Measurements from ENCODE around the gene MBD4. TPM values are rescaled to one million over a fixed set of nuclear protein-coding genes. Genes with fewer than 3 reads are reported as not detected.
A peak's percentile ranks its signal among the peaks of the same experiment; 100 is the strongest.

MBD4 gene
- total RNA-seq, 8 experiments from 2014 or later = 18.0 to 39.8 (median 25.4) TPM

- WGBS, 10 experiments = 50 to 100% (median 80%) methylated on average over 1 to 3 of the region's 4 CpGs; no CpG with 5 or more reads in 4 of the 10 experiments
- ATAC-seq (replicated peaks in 6 of 8) = no peak
- peaks cover 5 to 13% of the 10 kb centered on the region in 2 donors for H3K4me1 ChIP-seq (replicated peaks in 1 of 2)
- H3K27ac ChIP-seq = no peak overlapping the region
- in situ Hi-C loops (cut with MboI; ENCODE audit: low pct_unique_long_range_greater_than_20kb in 2 of 9, low sequenced_read_pairs in 9 of 9, unreplicated experiment in 9 of 9) = no loop called here
- H3K4me3 ChIP-seq = no peak overlapping the region
Observed at GRCh38 chr3:129424185-129424841, 15.4 kb downstream of the MBD4 start.

GRCh38 chr3:129422897-129423296, 16.9 kb downstream of the MBD4 start:
- in situ Hi-C loops (cut with MboI; ENCODE audit: low pct_unique_long_range_greater_than_20kb in 2 of 9, low sequenced_read_pairs in 9 of 9, unreplicated experiment in 9 of 9) = no loop called here
- Histone ChIP-seq H3K4me1 (replicated peaks in 1 of 2) (peaks cover 4 to 7% of the 10 kb centered on the region in 2 donors), H3K27ac (no peak overlapping the region), H3K4me3 (no peak overlapping the region)
- WGBS, 10 experiments = 33 to 100% (median 89%) methylated on average over 1 of the region's 1 CpG; no CpG with 5 or more reads in 5 of the 10 experiments
- ATAC-seq (replicated peaks in 6 of 8) = no peak

- 0 to 95% (median 61%) methylated on average over 1 to 5 of the region's 6 CpGs for WGBS, 10 experiments
- Histone ChIP-seq H3K4me1 (replicated peaks in 1 of 2) (peaks cover 0 to 4% of the 10 kb centered on the region in 2 donors), H3K27ac (no peak overlapping the region), H3K4me3 (no peak overlapping the region)
- no peak for ATAC-seq (replicated peaks in 6 of 8)
- in situ Hi-C loops (cut with MboI; ENCODE audit: low pct_unique_long_range_greater_than_20kb in 2 of 9, low sequenced_read_pairs in 9 of 9, unreplicated experiment in 9 of 9) = no loop called here
Observed at GRCh38 chr3:129421988-129422745, 17.6 kb downstream of the MBD4 start.

- in situ Hi-C loops (cut with MboI; ENCODE audit: low pct_unique_long_range_greater_than_20kb in 2 of 9, low sequenced_read_pairs in 9 of 9, unreplicated experiment in 9 of 9) = no loop called here
- WGBS, 10 experiments = 0 to 100% (median 82%) methylated on average over 1 to 7 of the region's 12 CpGs; no CpG with 5 or more reads in 4 of the 10 experiments
- no peak overlapping the region for H3K4me3 ChIP-seq
- no peak overlapping the region for H3K27ac ChIP-seq
- ATAC-seq (replicated peaks in 6 of 8) = no peak
- peaks cover 0 to 4% of the 10 kb centered on the region in 2 donors for H3K4me1 ChIP-seq (replicated peaks in 1 of 2)
Observed at GRCh38 chr3:129421236-129421883, 18.4 kb downstream of the MBD4 start.

- ATAC-seq (replicated peaks in 6 of 8) = no peak
- no peaks in the 10 kb centered on the region for H3K4me1 ChIP-seq (replicated peaks in 1 of 2)
- in situ Hi-C loops (cut with MboI; ENCODE audit: low pct_unique_long_range_greater_than_20kb in 2 of 9, low sequenced_read_pairs in 9 of 9, unreplicated experiment in 9 of 9) = no loop called here
- 14 to 86% (median 53%) methylated on average over 1 to 4 of the region's 4 CpGs; no CpG with 5 or more reads in 5 of the 10 experiments for WGBS, 10 experiments
- H3K4me3 ChIP-seq = no peak overlapping the region
- H3K27ac ChIP-seq = no peak overlapping the region
Observed at GRCh38 chr3:129419476-129419875, 20.3 kb downstream of the MBD4 start.

GRCh38 chr3:129418041-129418973, 21.4 kb downstream of the MBD4 start:
- in situ Hi-C loops (cut with MboI; ENCODE audit: low pct_unique_long_range_greater_than_20kb in 2 of 9, low sequenced_read_pairs in 9 of 9, unreplicated experiment in 9 of 9) = no loop called here
- H3K27ac ChIP-seq = no peak overlapping the region
- no peaks in the 10 kb centered on the region for H3K4me1 ChIP-seq (replicated peaks in 1 of 2)
- no peak for ATAC-seq (replicated peaks in 6 of 8)
- WGBS, 10 experiments = 0 to 100% (median 99%) methylated on average over 1 to 8 of the region's 14 CpGs; no CpG with 5 or more reads in 2 of the 10 experiments
- H3K4me3 ChIP-seq = no peak overlapping the region

GRCh38 chr3:129417326-129417725, 22.4 kb downstream of the MBD4 start:
- Histone ChIP-seq H3K27ac (no peak overlapping the region), H3K4me3 (no peak overlapping the region), H3K4me1 (replicated peaks in 1 of 2) (peaks cover 0 to 3% of the 10 kb centered on the region in 2 donors)
- in situ Hi-C loops (cut with MboI; ENCODE audit: low pct_unique_long_range_greater_than_20kb in 2 of 9, low sequenced_read_pairs in 9 of 9, unreplicated experiment in 9 of 9) = no loop called here
- 14 to 100% (median 88%) methylated on average over 1 of the region's 1 CpG; no CpG with 5 or more reads in 1 of the 10 experiments for WGBS, 10 experiments
- ATAC-seq (replicated peaks in 6 of 8) = no peak

- WGBS, 10 experiments = 17 to 100% (median 90%) methylated on average over 1 to 4 of the region's 4 CpGs; no CpG with 5 or more reads in 1 of the 10 experiments
- in situ Hi-C loops (cut with MboI; ENCODE audit: low pct_unique_long_range_greater_than_20kb in 2 of 9, low sequenced_read_pairs in 9 of 9, unreplicated experiment in 9 of 9) = no loop called here
- no peak overlapping the region for H3K27ac ChIP-seq
- no peak overlapping the region for H3K4me3 ChIP-seq
- H3K4me1 ChIP-seq (replicated peaks in 1 of 2) = peaks cover 0 to 3% of the 10 kb centered on the region in 2 donors
- ATAC-seq (replicated peaks in 6 of 8) = no peak
Observed at GRCh38 chr3:129416415-129416814, 23.3 kb downstream of the MBD4 start.

- in situ Hi-C loops (cut with MboI; ENCODE audit: low pct_unique_long_range_greater_than_20kb in 2 of 9, low sequenced_read_pairs in 9 of 9, unreplicated experiment in 9 of 9) = no loop called here
- ATAC-seq (replicated peaks in 6 of 8) = no peak
- WGBS, 10 experiments = 50 to 91% (median 72%) methylated on average over 3 to 5 of the region's 6 CpGs; no CpG with 5 or more reads in 4 of the 10 experiments
- peaks cover 0 to 3% of the 10 kb centered on the region in 2 donors for H3K4me1 ChIP-seq (replicated peaks in 1 of 2)
- H3K27ac ChIP-seq = no peak overlapping the region
- no peak overlapping the region for H3K4me3 ChIP-seq
Observed at GRCh38 chr3:129415830-129416229, 23.9 kb downstream of the MBD4 start.

- in situ Hi-C loops (cut with MboI; ENCODE audit: low pct_unique_long_range_greater_than_20kb in 2 of 9, low sequenced_read_pairs in 9 of 9, unreplicated experiment in 9 of 9) = no loop called here
- Histone ChIP-seq H3K4me3 (no peak overlapping the region), H3K4me1 (replicated peaks in 1 of 2) (peaks cover 0 to 3% of the 10 kb centered on the region in 2 donors), H3K27ac (no peak overlapping the region)
- 28 to 100% (median 78%) methylated on average over 1 to 3 of the region's 3 CpGs; no CpG with 5 or more reads in 5 of the 10 experiments for WGBS, 10 experiments
- ATAC-seq (replicated peaks in 6 of 8) = no peak
Observed at GRCh38 chr3:129415378-129415777, 24.4 kb downstream of the MBD4 start.

- in situ Hi-C loops (cut with MboI; ENCODE audit: low pct_unique_long_range_greater_than_20kb in 2 of 9, low sequenced_read_pairs in 9 of 9, unreplicated experiment in 9 of 9) = no loop called here
- ATAC-seq (replicated peaks in 6 of 8) = peak in 5 of 8 experiments; percentile 41 to 97 (median 81)
- Histone ChIP-seq H3K4me3 (no peak overlapping the region), H3K4me1 (replicated peaks in 1 of 2) (peaks cover 0 to 3% of the 10 kb centered on the region in 2 donors), H3K27ac (no peak overlapping the region)
- WGBS, 10 experiments = 0 to 100% (median 40%) methylated on average over 1 to 4 of the region's 4 CpGs; no CpG with 5 or more reads in 1 of the 10 experiments
Observed at GRCh38 chr3:129413687-129414506, 25.9 kb downstream of the MBD4 start.

Data from motor neuron (in vitro differentiated cells).